ENCODE results near the gene HIPK3.
"Not testable (repeated sequence)": the region's sequence is repeated elsewhere in the genome, so short reads cannot be mapped to it uniquely, and the experiment has no call there.

The HIPK3 gene

GRCh38 chr11:33258631-33259205, 1.5 kb downstream of the HIPK3 start:
- no peak for DNase-seq (ENCODE audit: low read depth, low spot score)

GRCh38 chr11:33259869-33260268, 2.7 kb downstream of the HIPK3 start:
- DNase-seq (ENCODE audit: low read depth, low spot score): no peak

- not testable (repeated sequence) for DNase-seq (ENCODE audit: low read depth, low spot score)
Measured at GRCh38 chr11:33261350-33261749, 4.2 kb downstream of the HIPK3 start.

GRCh38 chr11:33262011-33262645, 4.9 kb downstream of the HIPK3 start:
- no peak for DNase-seq (ENCODE audit: low read depth, low spot score)

GRCh38 chr11:33263549-33263948, 6.4 kb downstream of the HIPK3 start:
- DNase-seq (ENCODE audit: low read depth, low spot score): no peak

GRCh38 chr11:33264926-33265325, 7.7 kb downstream of the HIPK3 start:
- no peak for DNase-seq (ENCODE audit: low read depth, low spot score)

- no peak for DNase-seq (ENCODE audit: low read depth, low spot score)
Measured at GRCh38 chr11:33266393-33267215, 9.4 kb downstream of the HIPK3 start.

GRCh38 chr11:33268945-33269540, 11.9 kb downstream of the HIPK3 start:
- no peak for DNase-seq (ENCODE audit: low read depth, low spot score)

- no peak for DNase-seq (ENCODE audit: low read depth, low spot score)
Measured at GRCh38 chr11:33269822-33270221, 12.6 kb downstream of the HIPK3 start.

- no peak for DNase-seq (ENCODE audit: low read depth, low spot score)
Measured at GRCh38 chr11:33271059-33271458, 13.9 kb downstream of the HIPK3 start.

GRCh38 chr11:33272338-33273107, 15.3 kb downstream of the HIPK3 start:
- DNase-seq (ENCODE audit: low read depth, low spot score): no peak

GRCh38 chr11:33273656-33274055, 16.5 kb downstream of the HIPK3 start:
- no peak for DNase-seq (ENCODE audit: low read depth, low spot score)

GRCh38 chr11:33280411-33280810, 23.2 kb downstream of the HIPK3 start:
- no peak for DNase-seq (ENCODE audit: low read depth, low spot score)

- DNase-seq (ENCODE audit: low read depth, low spot score): no peak
Measured at GRCh38 chr11:33281758-33282157, 24.6 kb downstream of the HIPK3 start.

- DNase-seq (ENCODE audit: low read depth, low spot score): no peak
Measured at GRCh38 chr11:33284818-33285217, 27.6 kb downstream of the HIPK3 start.

GRCh38 chr11:33290319-33290718, 33.1 kb downstream of the HIPK3 start:
- DNase-seq (ENCODE audit: low read depth, low spot score): no peak

GRCh38 chr11:33291004-33291777, 34.0 kb downstream of the HIPK3 start:
- DNase-seq (ENCODE audit: low read depth, low spot score): no peak

GRCh38 chr11:33292311-33292710, 35.1 kb downstream of the HIPK3 start:
- no peak for DNase-seq (ENCODE audit: low read depth, low spot score)

GRCh38 chr11:33294224-33294623, 37.0 kb downstream of the HIPK3 start:
- DNase-seq (ENCODE audit: low read depth, low spot score): no peak

- DNase-seq (ENCODE audit: low read depth, low spot score): no peak
Measured at GRCh38 chr11:33294797-33295196, 37.6 kb downstream of the HIPK3 start.

GRCh38 chr11:33296695-33297094, 39.5 kb downstream of the HIPK3 start:
- DNase-seq (ENCODE audit: low read depth, low spot score): no peak

Measured in iPS DF 19.7 (cell line).